HepG2 (cell line): ENCODE results near the gene PTPRD. TPM values are rescaled to one million over a fixed set of nuclear protein-coding genes. Genes with fewer than 3 reads are reported as not detected.

Source experiments
- ATAC-seq: fragments of 200-7000 bp; cut with Tn5 transposase; 3 replicates; pipeline ENCODE4 v1.9.1; 2020; ENCODE audit warnings: mild to moderate bottlenecking, moderate library complexity
- BruUV-seq: library from RNA; stranded (reverse); fragments of 400-500 nt; replicated peaks from 2 replicates; lab custom pipeline; 2021; lab: Mats Ljungman, UMichigan
- CTCF ChIA-PET: fragments of 300-600 bp; formaldehyde crosslinking; extraction: SDS; loops from one replicate; lab custom pipeline; 2021; ENCODE audit warnings: low total read pairs, inconsistent platforms, low intra/inter-chr PET ratio; lab: Yijun Ruan, JAX
- POLR2A ChIA-PET: fragments of 350-600 bp; sonication (Branson Sonifier 250); formaldehyde crosslinking; loops from one replicate; lab custom pipeline; 2020; ENCODE audit warnings: antibody characterized with exemption, inconsistent platforms; lab: Yijun Ruan, JAX
- DNase-seq: peaks from one replicate; pipeline ENCODE4 v3.0.0-alpha.2; 2015; ENCODE audit warnings: low spot score
- FAIRE-seq: peaks from 3 replicates; lab custom pipeline; 2011; peaks lifted over from hg19 to GRCh38; lab: Jason Lieb, UNC
- H2AFZ ChIP-seq: one replicate; pipeline ENCODE4 v1.6.1; 2011; ENCODE audit warnings: low read length, inconsistent platforms
- H3K27ac ChIP-seq: fragments of 300-600 bp; 3 replicates; pipeline ENCODE4 v1.8.0; 2011; ENCODE audit warnings: mixed run types, mild to moderate bottlenecking, mixed read lengths, low read length, inconsistent platforms; ENCODE audit not compliant: insufficient read depth; ENCODE audit errors: extremely low read length
- H3K27me3 ChIP-seq, 2 experiments: fragments of 200-600 bp in 1 of 2; 2 replicates in 1 of 2; 3 replicates in 1 of 2; pipeline versions ENCODE4 v1.6.0 to v1.8.0; 2011; ENCODE audit warnings: low read length in 2 of 2, mild to moderate bottlenecking in 2 of 2, moderate library complexity in 2 of 2, inconsistent platforms in 1 of 2; ENCODE audit not compliant: insufficient read depth in 2 of 2, control insufficient read depth in 1 of 2
- H3K36me3 ChIP-seq, 2 experiments: fragments of 200-600 bp in 1 of 2; replicated peaks in 1 of 2; 2 replicates in 1 of 2; 3 replicates in 1 of 2; pipeline versions ENCODE4 v1.5.1 to v1.8.0; 2011; ENCODE audit warnings: low read length in 2 of 2, inconsistent platforms in 1 of 2; ENCODE audit not compliant: insufficient read depth in 2 of 2, control insufficient read depth in 1 of 2
- H3K4me1 ChIP-seq: 2 replicates; pipeline ENCODE4 v1.5.1; 2012; ENCODE audit warnings: low read length, inconsistent platforms; ENCODE audit not compliant: insufficient read depth
- H3K4me2 ChIP-seq: 2 replicates; pipeline ENCODE4 v1.6.0; 2011; ENCODE audit warnings: low read depth, low read length, inconsistent platforms
- H3K4me3 ChIP-seq, 3 experiments: fragments of 200-600 bp in 1 of 3; sonication (generic), shearing (Covaris generic) in 1 of 3; replicated peaks in 1 of 3; 2 replicates each; pipeline ENCODE4 v1.5.1; 2011 to 2016; ENCODE audit warnings: low read length in 3 of 3, inconsistent platforms in 2 of 3, low read depth in 2 of 3, mild to moderate bottlenecking in 2 of 3, control low read depth in 1 of 3, mixed read lengths in 1 of 3; ENCODE audit not compliant: insufficient read depth in 1 of 3
- H3K79me2 ChIP-seq: one replicate; pipeline ENCODE4 v1.6.1; 2011; ENCODE audit warnings: low read length, inconsistent platforms; ENCODE audit not compliant: insufficient read depth
- H3K9ac ChIP-seq: 2 replicates; pipeline ENCODE4 v1.6.0; 2011; ENCODE audit warnings: mild to moderate bottlenecking, low read depth, low read length, inconsistent platforms; ENCODE audit not compliant: insufficient read depth
- H3K9me3 ChIP-seq: 2 replicates; pipeline ENCODE4 v1.5.1; 2012; ENCODE audit warnings: mild to moderate bottlenecking, low read length
- H4K20me1 ChIP-seq: 2 replicates; pipeline ENCODE4 v1.6.0; 2011; ENCODE audit warnings: inconsistent platforms, mild to moderate bottlenecking, low read length, moderate library complexity; ENCODE audit not compliant: insufficient read depth
- BHLHE40 ChIP-seq: IDR thresholded peaks from 2 replicates; pipeline ENCODE4 v1.6.1; 2011; ENCODE audit warnings: low read length, improper control_type of control experiment
- CTCF ChIP-seq: sonication (generic); formaldehyde crosslinking; IDR thresholded peaks from 2 replicates; pipeline ENCODE4 v1.5.0; 2020; ENCODE audit warnings: mild to moderate bottlenecking, missing genetic modification reagents, moderate library complexity
- FOXO4 ChIP-seq: sonication (generic); formaldehyde crosslinking; conservative IDR thresholded peaks from 2 replicates; pipeline ENCODE4 v1.8.1; 2023; ENCODE audit warnings: missing genetic modification reagents
- MYC ChIP-seq: sonication (generic); formaldehyde crosslinking; IDR thresholded peaks from 2 replicates; pipeline ENCODE4 v1.9.0; 2021; ENCODE audit warnings: missing genetic modification reagents, borderline replicate concordance
- PHF8 ChIP-seq: sonication (generic); formaldehyde crosslinking; IDR thresholded peaks from 2 replicates; pipeline ENCODE4 v1.5.0; 2020; ENCODE audit warnings: missing genetic modification reagents
- TOE1 ChIP-seq: sonication (generic); formaldehyde crosslinking; IDR thresholded peaks from 2 replicates; pipeline ENCODE4 v1.4.0; 2020; ENCODE audit warnings: mild to moderate bottlenecking, missing genetic modification reagents
- ZNF33B ChIP-seq: sonication (generic); formaldehyde crosslinking; IDR thresholded peaks from 2 replicates; pipeline ENCODE4 v1.5.1; 2020; ENCODE audit warnings: mild to moderate bottlenecking, missing genetic modification reagents
- WGBS: methylation state at CpG from one replicate; pipeline ENCODE4 v1.1.6; 2017; ENCODE audit warnings: low lambda C conversion rate; 5-methylcytosine and 5-hydroxymethylcytosine counted together
- in situ Hi-C: cut with HindIII; loops from 2 replicates; pipeline ENCODE4 v1.10.0; 2017; ENCODE audit warnings: low pct_unique_long_range_greater_than_20kb; ENCODE audit not compliant: extremely low pct_ligation_motif_present
- intact Hi-C: fragments of 100-400 bp; cut with micrococcal nuclease; formaldehyde crosslinking; loops from one replicate; pipeline ENCODE4 v1.10.0; 2022; ENCODE audit not compliant: unreplicated experiment
- polyA plus RNA-seq, 8 experiments: library from polyadenylated mRNA; depleted of rRNA in 3 of 8; stranded (reverse) in 7 of 8; unstranded in 1 of 8; fragments of >200 nt; fragmentation: Illumina TruSeq in 4 of 8; extraction: Trizol in 4 of 8; gene quantifications; 2 replicates each; pipeline versions ENCODE4 v1.2.1 to v1.2.3, GENCODE V29; 2011 to 2016; ENCODE audit warnings: low read depth in 4 of 8, missing spikeins in 1 of 8, mixed read lengths in 1 of 8; ENCODE audit not compliant: insufficient read depth in 1 of 8
- total RNA-seq, 5 experiments: library from RNA; depleted of rRNA; stranded (reverse); fragments of >200 nt; fragmentation: Illumina TruSeq; extraction: Trizol; gene quantifications; 2 replicates each; pipeline ENCODE4 v1.2.3, GENCODE V29; 2016; ENCODE audit warnings: low read depth in 1 of 5

The PTPRD gene
- total and polyA plus RNA-seq, 2 of the 13 experiments (the other 11 are each of a cell fraction or from before 2014, with no cell fraction given): 0.05 TPM; not detected in 1

DNA sequence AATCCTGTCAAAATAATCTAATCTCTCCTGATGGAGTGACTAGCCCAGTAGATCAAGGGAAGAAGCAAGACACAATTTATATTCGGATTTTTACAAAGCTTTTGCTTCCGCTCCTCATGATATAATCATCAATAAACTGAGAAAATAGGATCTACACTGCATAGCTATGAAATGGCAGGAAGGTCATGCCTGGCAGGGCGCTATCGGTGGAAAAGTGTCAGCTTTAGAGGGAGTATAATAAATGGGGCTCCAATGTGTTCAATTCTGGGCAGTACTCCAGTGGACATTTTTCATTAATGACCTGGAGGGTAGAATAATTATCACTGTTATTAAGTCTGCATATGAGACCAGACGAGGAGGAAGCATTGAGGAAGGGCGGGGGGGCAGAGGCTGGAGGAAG, 1799.9 kb downstream of the PTPRD start:
- Histone ChIP-seq H3K27ac (no peak overlapping the region), H4K20me1 (no peaks in the 10 kb centered on the region), H3K9ac (no peak overlapping the region), H3K9me3 (no peaks in the 10 kb centered on the region), H3K4me3 (no peak overlapping the region)
- DNase-seq: no peak
- 24% methylated on average over 6 of the region's 6 CpGs for WGBS
- TF ChIP-seq MYC (no peak), FOXO4 (CRISPR knock-in tag) (no peak), BHLHE40 (no peak), ZNF33B (CRISPR knock-in tag) (no peak), PHF8 (no peak), TOE1 (CRISPR knock-in tag) (no peak), CTCF (CRISPR knock-in tag) (no peak)
- TF ChIP-seq, all 625 proteins: peak for 0
- ATAC-seq (no peak), FAIRE-seq (no peak)
- Histone ChIP-seq H3K27me3 (no peaks in the 10 kb centered on the region), H3K36me3 (no peaks in the 10 kb centered on the region), H3K4me2 (no peak overlapping the region), H2AFZ (no peak overlapping the region), H3K4me1 (no peaks in the 10 kb centered on the region), H3K79me2 (no peaks in the 10 kb centered on the region)
- in situ Hi-C loops (no loop called here), intact Hi-C loops (no loop called here)
- POLR2A ChIA-PET: no interaction called here
- no TSS peak for BruUV-seq
- CTCF ChIA-PET: no interaction called here
